Inflammatory macrophage treated with lipopolysaccharide for 4 hours (primary cell): ENCODE data around the gene MTARC2.
"Not testable (repeated sequence)": the region's sequence is repeated elsewhere in the genome, so short reads cannot be mapped to it uniquely, and the experiment has no call there.

Source experiments
- DNase-seq: peaks from one replicate; pipeline ENCODE4 v3.0.0-alpha.2; 2020

The MTARC2 gene

DNA sequence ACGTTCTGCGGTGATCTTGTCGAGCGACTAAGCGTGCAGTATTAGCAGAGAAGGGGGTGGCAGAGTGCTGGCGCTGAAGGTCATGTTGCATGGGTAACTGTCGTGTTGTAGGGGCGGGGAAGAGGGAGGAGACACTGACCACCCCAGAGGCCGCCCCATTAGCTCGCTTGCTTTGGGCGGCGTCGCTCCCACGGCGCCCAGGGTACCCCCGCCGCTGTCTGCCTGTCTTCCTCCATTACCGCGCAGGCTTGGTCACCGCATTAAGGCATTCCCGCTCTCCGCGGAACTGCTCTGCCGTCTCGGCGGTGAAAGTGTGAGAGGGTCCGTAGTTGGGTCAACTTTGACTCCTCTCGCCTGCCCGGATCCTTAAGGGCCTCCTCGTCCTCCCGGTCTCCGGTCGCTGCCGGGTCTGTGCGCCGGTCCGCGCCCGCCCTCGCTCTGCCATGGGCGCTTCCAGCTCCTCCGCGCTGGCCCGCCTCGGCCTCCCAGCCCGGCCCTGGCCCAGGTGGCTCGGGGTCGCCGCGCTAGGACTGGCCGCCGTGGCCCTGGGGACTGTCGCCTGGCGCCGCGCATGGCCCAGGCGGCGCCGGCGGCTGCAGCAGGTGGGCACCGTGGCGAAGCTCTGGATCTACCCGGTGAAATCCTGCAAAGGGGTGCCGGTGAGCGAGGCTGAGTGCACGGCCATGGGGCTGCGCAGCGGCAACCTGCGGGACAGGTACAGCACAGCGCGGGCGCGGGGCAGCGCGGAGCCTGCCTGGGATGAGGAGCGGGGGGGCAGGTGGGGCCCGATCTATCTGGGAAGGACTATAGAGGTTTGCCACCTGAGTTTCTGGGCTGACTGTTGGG lies at the start of gene MTARC2:
Gene MTARC2, plus strand, starts transcription at position 234 of the 846 bp plus-strand sequence. Its CDS starts 210 bp downstream, at position 444.
- peak; percentile 40 for DNase-seq

DNA sequence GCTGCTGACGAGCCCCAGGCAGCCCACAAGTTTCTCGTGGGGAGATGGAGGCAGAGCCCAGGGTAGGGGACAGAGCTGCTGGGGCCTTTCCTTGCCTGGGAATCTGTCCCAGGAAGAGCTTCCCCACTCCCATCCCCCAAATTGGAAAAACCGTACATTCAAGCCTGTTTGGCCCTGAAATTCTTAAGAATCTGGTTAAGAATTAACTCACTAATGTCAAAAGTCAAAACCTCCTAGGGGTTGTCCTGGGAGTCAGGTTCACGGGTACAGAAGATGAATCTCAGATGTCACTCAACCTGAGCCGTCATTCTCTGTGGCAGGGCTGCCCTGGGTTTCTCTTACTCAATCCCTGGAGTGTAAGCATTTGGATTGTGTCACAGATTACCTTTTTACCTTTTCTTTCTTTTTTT lies 49.5 kb upstream of the MTARC2 start:
- no peak for DNase-seq

DNA sequence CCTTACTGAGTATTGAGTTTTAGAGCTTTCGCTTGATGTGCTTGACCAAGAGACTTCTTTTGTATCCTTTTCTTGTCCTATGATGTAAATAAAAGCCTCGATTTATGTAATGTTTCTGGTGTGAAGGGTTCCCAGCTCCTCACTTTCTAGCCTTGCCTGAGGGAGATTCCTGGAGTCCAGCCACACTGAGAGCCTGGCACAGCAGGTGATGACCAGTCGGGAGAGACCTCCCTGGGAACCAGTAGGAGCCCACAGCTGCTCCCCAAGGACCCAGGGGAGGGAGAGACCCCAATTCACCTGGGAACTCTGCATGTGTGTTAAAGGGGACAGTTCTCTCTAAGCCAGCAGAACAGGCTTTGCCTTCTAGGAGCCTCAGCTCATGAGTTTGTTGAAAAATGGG lies 49.1 kb upstream of the MTARC2 start:
- no peak for DNase-seq

DNA sequence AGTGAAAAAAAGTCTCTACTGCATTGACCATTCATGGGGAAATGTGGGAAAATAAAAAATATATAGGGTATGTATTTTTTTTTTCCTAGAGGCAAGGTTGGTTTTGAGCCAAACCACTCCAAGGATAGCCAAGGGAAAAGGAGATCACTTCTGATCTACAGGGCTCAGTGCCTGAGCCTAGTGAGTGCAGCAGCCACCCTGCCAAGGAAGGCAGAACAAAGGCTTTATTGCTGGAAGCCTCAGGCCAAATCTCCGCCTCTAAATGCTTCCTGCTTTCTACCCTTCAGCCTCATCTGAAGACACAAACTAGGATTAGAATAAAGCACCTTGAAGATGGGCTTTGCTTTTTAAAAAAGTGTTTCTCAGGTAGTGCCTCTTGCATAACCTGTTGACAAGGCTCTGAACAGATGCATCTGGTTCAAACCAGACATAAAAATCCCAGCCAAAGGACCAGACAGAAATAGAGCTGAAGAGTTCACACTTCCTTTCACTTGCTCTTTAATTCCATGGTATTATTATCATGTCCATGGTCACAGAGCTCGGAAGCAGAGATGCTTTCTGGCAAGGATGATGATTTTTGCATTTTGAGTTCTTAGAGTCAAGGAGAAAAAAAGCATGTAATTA lies 47.5 kb upstream of the MTARC2 start:
- DNase-seq, result no peak

DNA sequence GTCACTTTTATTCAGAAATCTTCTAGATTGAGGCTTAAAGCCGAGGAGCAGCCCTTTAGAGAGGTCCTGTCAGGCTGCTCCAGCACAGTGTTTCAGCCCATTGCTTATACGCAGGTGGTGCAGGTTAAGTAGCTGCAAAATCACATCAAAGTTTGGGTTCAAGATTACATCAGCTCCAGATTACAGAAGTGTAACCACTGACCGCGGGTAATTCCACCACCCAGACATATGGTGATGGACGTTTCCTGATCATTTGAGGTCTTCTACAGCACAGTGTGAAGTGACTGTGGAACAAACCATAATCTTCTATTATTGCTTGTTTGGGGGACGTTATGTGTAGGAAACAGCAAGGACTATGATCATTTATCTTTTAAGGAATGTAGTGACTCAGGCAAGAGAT lies 46.1 kb upstream of the MTARC2 start:
- DNase-seq, result no peak

DNA sequence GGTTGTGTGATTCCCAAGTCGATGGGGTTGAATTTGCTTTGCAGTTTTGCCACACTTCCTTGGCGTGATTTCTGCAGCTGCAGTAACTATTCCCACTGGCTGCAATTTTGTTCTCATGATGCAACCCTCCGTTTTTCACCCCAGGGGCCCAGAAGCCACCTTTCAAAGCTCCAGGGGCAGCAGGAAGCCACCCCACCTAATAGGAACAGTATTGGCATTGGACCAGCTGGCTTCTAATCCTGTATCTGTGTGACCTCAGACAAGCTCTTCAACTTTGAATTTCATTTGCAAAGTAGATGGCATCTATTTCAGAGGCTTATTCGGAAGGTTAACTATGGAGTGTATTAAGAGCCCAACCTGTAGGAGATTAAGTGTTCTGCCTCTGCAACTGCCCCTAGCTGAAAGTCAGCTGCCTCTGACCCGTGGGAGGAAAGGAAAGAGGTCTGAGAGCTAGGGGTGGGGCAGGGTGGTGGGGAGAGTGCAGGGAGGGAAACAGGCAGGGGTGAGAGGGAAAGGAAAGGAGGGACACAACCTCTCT lies 45.3 kb upstream of the MTARC2 start:
- no peak for DNase-seq

DNA sequence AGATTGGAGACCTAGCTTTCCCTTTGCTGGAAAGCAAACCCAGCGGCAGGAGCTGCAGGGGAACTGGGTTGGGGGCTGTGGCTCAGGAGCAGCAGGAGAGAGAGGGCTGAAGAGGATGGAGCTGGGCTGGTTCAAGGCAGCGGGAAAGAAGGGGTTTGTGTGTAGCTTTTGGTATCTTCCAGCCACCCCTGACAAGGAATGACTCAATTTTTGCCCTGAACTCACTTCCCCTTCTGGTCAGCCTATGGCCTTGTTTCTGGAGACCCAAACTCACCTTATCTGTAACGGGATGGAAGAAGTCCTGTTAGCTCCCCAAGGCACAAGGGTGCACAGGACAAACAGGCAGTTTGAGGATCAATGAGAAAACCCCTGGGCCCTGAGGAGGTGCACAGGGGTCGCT lies 44.8 kb upstream of the MTARC2 start:
- no peak for DNase-seq

DNA sequence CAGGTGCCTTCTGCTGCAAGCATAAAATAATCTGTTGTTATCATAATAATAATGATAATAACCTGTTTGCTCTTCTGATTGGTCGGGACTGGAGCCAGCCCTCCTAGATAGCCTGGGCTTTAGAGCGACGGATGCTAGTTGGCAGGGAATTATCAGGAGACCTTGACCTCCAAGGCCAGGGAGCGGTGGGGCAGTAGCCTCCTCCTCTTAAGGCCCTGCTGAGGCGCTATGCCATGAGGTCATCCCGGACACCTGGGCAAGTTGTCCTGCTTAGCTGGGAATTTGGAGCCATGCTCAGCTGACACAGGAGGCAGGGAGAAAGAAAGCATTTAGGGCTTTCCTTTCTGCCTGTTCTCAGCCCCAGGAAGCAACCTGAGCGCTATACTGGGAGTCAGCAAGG lies 42.3 kb upstream of the MTARC2 start:
- DNase-seq, result no peak

DNA sequence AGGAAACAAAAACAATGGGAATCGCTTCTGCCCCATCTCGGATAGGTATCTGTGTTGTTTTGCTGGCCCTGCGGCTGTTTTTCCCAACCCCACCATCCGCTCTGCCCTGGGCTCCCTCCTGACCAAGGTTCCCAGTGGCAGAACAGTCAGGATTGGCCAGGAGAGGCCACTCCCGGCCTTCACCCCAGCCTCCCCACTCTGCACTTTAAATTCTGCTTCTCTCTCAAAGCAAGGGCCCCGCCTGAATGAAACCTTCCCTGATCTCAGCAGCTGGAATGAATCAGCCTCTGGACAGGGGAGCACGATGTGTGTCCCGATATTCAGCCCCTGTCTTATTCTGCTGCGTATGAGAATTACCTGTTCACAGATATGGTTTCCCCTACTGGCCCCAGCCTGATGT lies 41.6 kb upstream of the MTARC2 start:
- DNase-seq, result no peak

DNA sequence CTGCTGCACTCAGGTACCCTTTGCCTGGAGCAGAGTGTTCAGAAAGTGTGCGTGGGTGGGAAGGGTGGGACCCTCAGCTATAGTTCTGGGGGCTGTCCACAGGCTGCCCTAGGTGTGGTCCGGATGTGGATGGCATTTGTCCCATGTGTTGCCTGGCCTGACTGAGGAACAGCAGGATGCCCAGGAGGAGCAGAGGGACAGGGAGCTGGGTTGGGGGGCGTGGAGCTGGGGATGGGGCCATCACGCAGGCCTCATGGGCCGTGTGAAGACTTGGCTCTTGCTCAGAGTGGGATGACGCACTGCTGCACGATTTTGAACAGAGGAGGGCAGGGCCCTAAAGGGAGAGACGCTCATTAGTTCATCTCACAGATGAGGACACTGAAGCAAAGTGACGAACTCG lies 41.0 kb upstream of the MTARC2 start:
- DNase-seq, result no peak

DNA sequence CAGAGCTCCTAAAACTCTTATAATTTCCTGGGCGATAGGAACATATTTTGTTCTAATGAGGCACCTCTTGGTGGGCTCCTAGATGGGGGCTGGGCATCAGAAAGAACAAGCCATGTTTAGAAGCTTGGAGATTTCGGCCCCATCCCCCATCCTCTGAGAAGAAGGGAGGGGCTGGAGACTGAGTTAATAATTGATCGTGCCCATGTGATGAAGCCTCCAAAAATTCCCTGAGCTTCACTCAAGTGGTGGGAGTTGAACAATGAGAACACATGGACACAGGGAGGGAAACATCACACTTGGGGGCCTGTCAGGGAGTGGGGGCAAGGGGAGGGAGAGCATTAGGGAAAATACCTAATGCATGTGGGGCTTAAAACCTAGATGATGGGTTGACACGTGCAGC lies 39.9 kb upstream of the MTARC2 start:
- no peak for DNase-seq

DNA sequence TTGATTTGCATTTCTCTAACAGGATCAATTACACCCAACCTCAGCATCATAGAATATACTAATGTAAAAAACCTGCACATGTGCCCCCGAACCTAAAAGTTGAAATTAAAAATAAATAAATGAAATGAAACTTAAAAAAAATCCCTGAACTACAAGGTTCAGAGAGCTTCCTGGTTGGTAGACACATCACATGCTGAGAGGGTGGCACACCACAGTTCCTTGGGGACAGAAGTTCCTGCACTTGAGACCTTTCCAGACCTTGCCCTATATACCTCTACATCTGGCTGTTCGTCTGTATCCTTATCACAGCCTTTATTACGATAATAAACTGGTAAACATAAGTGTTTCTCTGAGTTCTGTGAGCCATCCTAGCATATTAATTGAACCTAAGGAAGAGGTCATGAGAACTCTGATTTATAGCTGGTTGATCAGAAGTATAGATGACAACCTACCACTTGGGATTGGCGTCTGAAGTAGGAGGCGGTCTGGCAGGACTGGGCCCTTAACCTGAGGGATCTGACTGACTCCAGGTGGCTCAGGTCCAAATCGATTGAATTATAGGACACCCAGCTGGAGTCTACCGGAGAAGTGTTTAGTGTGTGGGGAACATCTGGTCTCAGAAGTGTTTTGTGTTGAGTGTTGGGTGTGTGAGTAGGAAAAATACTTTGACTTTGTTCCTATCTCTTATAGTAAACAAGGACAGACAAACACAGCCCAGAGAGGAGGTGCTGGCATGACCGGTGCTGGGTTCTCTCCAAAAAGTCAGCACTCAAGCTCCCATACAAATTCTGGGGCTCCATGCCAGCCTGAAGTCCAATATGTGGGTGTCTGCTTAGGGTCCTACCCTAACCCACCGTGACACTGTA lies 39.0 kb upstream of the MTARC2 start:
- no peak for DNase-seq

DNA sequence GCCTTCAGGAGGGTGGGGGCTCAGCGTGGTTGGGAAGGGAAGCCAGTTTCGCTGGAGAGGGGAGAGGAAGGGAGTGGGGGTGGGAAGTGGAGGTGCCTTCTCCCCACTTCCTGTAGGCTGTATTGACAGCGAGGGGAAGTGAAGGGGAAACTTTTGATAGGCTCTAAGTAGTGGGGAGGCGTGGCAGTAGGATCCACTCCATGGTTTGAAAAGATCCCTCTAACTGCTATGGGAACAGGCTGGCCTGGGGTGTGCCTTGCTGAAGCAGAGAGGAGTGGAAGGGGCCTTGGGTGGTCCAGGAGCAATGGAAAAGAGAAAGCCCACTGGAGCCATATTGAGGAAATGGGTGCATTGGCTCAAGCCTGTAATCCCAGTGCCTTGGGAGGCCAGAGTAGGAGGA lies 37.8 kb upstream of the MTARC2 start:
- no peak for DNase-seq

DNA sequence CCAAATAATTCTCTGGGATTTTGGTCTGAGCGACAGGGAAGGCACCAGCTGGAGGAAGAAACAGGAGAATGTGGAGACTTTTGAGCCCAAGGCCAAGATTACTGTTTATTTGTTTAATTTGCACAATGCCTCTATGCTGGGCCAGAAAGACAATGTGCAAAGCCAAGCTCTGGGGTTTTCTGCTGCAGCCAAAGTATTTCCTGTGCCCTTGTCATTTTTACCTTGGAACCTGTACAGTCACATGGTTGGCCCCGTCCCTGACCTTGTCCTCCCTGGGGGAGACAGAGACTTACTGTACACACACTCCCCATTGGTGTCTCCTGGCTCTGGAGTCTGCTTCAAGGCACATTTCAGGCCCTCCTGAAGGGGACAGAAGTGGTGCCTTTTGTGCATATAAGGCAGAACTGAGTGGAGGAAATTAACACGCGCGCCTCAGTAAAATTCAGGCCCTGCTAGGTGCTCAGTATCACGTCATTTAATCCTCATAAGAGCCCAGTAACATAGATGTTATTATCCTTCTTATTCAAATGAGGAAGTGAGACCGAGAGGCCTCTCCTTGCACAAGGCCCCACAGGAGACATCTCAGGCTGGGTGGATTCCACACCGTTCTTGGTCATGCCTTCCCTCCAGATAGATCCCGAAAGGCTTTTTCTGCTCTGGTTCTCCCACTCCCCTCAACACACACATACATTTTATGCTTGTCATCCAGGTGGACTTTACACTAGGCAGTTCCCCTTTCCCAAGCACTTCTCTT lies 36.9 kb upstream of the MTARC2 start:
- peak; percentile 62 for DNase-seq

DNA sequence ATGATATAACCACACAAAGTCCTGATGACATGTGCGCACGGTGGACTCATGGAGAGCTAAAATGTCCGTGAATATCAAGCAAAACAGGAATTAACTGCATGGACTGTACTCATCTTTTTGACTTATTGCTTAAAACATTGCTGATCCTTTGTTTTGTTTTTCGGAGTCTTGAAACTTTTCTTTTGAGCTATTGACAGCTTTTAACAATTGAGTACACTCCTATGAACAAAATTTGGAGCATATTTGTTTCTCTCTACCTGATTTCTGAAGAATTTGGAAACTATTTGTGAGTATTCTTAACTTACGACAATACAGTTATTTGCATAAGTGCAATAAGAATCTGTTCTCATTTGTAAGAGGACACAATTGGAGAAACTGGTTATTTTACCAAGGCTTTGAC lies 32.1 kb upstream of the MTARC2 start:
- DNase-seq, result not testable (repeated sequence)

DNA sequence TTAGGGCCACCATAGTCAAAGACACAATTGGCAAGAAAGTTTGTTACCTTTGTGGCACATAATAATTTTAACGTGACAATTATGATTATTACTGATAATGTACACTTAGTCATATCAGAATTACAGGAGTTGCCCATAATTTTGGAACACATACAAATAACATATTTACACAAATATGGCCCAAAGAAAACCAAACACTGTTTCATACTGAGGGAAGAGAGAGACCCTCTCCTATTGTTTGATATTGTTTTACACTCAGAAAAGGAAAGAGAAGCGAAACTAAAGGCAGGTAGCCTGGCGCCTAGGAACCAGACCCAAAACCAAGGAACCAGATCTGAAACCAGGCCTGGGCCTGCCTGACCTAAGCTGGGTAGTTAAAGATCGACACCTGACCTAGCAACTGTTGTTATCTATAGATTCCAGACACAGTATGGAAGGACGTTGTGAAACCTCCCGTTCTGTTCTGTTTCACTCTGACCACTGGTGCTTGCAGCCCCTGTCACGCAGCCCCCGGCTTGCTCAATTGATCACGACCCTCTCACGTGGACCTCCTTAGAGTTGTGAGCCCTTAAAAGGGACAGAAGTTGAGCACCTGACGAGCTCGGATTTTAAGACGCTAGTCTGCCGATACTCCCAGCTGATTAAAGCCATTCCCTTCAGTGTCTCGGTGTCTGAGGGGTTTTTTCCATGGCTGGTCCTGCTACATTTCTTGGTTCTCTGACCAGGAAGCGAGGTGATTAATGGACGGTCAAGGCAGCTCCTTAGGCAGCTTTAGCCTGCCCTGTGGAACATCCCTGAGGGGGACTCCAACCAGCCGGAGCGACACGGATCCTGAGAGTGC lies 30.1 kb upstream of the MTARC2 start:
- no peak for DNase-seq

DNA sequence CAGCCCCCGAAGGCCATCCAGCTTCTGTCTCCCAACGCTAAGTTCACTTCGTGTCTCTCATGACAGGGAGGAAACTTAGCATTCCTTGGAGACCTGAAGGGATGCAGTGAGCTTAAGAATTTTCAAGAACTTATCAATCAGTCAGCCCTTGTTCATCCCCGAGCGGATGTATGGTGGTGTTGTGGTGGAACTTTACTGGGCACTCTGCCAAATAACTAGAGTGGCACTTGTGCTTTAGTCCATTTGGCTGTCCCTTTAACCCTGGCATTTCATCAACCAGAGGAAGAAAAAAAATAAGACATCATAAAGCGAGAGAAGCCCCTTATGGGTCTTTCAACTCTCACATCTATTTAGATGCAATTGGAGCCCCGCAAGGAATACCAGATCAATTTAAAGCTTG lies 26.9 kb upstream of the MTARC2 start:
- DNase-seq, result not testable (repeated sequence)

DNA sequence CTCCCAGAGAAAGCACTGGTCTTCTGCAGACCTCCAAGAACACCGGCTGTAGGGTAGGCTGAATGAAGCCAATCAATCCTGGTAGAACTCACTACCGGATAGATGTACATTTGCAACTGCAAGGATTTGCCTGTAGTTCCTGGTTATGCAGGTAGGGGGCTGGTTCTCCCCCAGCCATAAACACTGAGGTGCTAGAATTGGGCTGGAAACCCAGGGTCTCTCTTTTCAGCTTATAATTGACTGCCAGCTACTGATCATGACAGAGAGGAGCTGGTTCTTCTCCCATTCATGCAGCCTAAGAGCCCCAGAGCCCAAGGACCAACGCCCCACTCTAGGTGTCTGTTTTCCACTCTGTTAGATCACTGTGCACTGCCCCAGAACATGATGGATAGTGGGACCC lies 21.5 kb upstream of the MTARC2 start:
- DNase-seq, result no peak

DNA sequence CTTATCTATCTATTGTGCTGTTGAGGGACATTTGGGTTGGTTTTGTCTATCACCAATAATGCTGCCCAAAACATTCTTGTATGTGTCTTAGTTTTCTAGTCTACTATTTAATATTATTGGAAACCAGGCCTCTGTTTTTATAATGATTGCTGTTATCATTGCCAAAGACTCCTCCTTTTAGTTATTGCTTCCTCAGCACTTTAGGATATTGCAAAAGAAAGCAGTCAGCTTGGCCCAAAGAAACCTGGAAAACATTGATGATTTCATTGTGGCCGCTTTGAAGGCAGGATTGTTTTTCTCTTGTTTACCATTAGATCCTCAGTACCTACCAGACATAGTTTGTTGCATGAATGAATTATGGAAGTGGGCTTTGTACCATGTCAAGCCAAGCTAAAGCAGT lies 20.6 kb upstream of the MTARC2 start:
- DNase-seq, result no peak

DNA sequence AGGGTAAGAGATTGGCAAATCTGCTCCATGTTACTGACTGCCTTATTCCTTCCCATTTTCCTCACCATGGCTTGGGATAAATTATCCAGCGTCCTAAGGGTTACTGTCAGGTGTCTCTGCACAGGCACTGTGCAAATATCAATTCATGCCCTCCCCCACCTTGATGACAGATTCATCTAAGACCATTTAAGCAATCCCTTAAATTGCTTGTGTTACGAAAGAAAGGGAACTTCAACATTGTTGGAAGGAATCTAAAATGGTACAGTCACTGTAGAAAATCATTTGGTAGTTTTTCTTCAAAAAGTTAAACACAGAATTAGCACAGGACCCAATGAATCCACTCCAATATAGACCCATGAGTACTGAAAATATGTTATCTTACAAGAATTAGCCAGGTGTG lies 17.6 kb upstream of the MTARC2 start:
- DNase-seq, result peak; percentile 63

DNA sequence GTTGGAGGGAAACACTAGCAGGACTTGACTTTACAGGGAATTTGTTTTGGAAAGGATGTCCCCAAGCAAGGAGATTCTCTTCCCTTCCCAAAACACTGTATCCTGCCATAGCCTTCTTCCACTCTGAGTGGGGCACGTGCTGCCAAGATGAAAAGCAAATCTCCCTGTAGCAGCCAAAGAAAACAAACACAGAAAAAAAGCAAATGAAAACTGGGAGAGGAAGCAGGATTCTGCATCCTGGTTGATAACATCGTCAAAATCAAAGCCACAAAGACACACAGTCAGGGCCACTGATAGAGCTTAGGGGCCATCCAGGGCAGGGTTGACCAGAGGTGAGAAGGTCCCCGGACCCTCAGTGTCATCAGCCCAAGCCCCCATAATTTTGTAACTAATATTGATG lies 16.0 kb upstream of the MTARC2 start:
- DNase-seq, result no peak

DNA sequence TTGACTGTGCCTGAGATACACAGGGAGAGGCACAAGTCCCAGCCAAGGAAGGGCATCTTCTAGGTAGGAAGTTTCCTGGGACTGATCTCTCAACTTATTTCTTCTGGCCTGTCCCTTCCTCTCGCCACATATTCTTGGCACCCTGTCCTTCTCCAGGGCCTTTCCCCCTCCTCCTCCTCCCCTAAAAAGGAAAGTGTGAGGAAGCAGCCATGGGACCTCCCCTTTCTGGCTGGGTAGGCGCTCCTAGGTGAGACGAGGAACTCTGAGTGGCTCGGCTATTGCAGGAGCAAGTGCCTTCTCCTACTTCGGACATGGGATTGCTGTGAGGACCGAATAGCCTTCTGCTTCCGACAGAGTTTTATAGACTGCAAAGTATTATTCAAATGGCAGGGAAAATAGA lies 15.5 kb upstream of the MTARC2 start:
- no peak for DNase-seq
